ENCODE measurements around the gene TCFL5.

The TCFL5 gene

GRCh38 chr20:62876902-62877816 lies 15.5 kb upstream of the TCFL5 start:
- H3K4me1 ChIP-seq (ENCODE audit: control insufficient read depth, insufficient read depth, low read length) = no peaks in the 10 kb centered on the region
- POLR2A ChIA-PET = no interaction called here
- peaks cover 0 to 20% of the 10 kb centered on the region in 2 experiments; a peak in 1 of 3 replicates for H3K36me3 ChIP-seq (ENCODE audit: control insufficient read depth in 2 of 2, insufficient read depth in 1 of 2, low read length in 2 of 2)
- CTCF ChIA-PET = interaction anchor here (0.5 to 1.1 kb wide), 5 partner anchors 17 to 178 kb away, joined by 3 to 5 read pairs (median 3); no protein-coding TSS in a partner anchor
- H3K27ac ChIP-seq (ENCODE audit: extremely low read depth, low read depth, low read length) = no peak overlapping the region
- no peak overlapping the region for H3K4me3 ChIP-seq (ENCODE audit: low read depth, low read length)
- TF ChIP-seq ZNF449 (tag by site-specific recombination; IDR thresholded peaks at IDR 0.05) (peak; percentile 98), ZNF10 (tag by site-specific recombination; IDR thresholded peaks at IDR 0.05) (peak; percentile 30; the same call in 1 of the 2 replicates), TCF7L2 (IDR thresholded peaks at IDR 0.05; ENCODE audit: borderline replicate concordance, low read depth, low read length) (no peak), PRDM10 (tag by site-specific recombination; IDR thresholded peaks at IDR 0.05) (no peak), ZNF518A (tag by site-specific recombination; conservative IDR thresholded peaks at IDR 0.05; ENCODE audit: low read depth) (no peak), ZBTB20 (tag by site-specific recombination; IDR thresholded peaks at IDR 0.05) (0 out of 2 replicates have a peak, but pooled peaks have one; percentile 13), ZFP69B (tag by site-specific recombination; IDR thresholded peaks at IDR 0.05) (no peak)
- H3K9me3 ChIP-seq (ENCODE audit: control insufficient read depth, insufficient read depth, low read depth, low read length) = no peaks in the 10 kb centered on the region

- TF ChIP-seq ZIC2 (tag by site-specific recombination; IDR thresholded peaks at IDR 0.05) = 0 out of 2 replicates have a peak, but pooled peaks have one; percentile 8
- TF ChIP-seq ZNF292 (tag by site-specific recombination; IDR thresholded peaks at IDR 0.05; ENCODE audit: borderline replicate concordance, low read depth) = no peak
- TF ChIP-seq GLIS1 (tag by site-specific recombination; IDR thresholded peaks at IDR 0.05) = no peak
- 0 out of 2 replicates have a peak, but pooled peaks have one; percentile 36 for TF ChIP-seq GLIS2 (tag by site-specific recombination; IDR thresholded peaks at IDR 0.05)
- ChIA-PET CTCF (interaction anchor here (0.5 to 1.1 kb wide), 5 partner anchors 18 to 177 kb away, joined by 3 to 5 read pairs (median 3); no protein-coding TSS in a partner anchor), POLR2A (no interaction called here)
- Histone ChIP-seq H3K4me1 (ENCODE audit: control insufficient read depth, insufficient read depth, low read length) (no peaks in the 10 kb centered on the region), H3K9me3 (ENCODE audit: control insufficient read depth, insufficient read depth, low read depth, low read length) (no peaks in the 10 kb centered on the region), H3K36me3 (ENCODE audit: control insufficient read depth in 2 of 2, insufficient read depth in 1 of 2, low read length in 2 of 2) (peaks cover 0 to 13% of the 10 kb centered on the region in 2 experiments; a peak in 1 of 3 replicates), H3K4me3 (ENCODE audit: low read depth, low read length) (no peak overlapping the region), H3K27ac (ENCODE audit: extremely low read depth, low read depth, low read length) (no peak overlapping the region)
Measured at GRCh38 chr20:62876501-62876901, 14.9 kb upstream of the TCFL5 start.
